ENCODE data around the gene STARD3. TPM values are rescaled to one million over a fixed set of nuclear protein-coding genes. Genes with fewer than 3 reads are reported as not detected.
A peak's percentile ranks its signal among the peaks of the same experiment; 100 is the strongest.

The STARD3 gene
- total and polyA plus RNA-seq, 9 of the 15 experiments (the other 6 are each of a cell fraction or from before 2014, with no cell fraction given), result 0.63 to 87.0 (median 46.0) TPM

GRCh38 chr17:39636927-39637736 is at the start of gene STARD3 (continued):
- TF ChIP-seq PHF8 (IDR thresholded peaks at IDR 0.05; ENCODE audit: borderline replicate concordance, low read length), result peak; percentile 86; the same call in 1 of the 2 replicates
- peak; percentile 44; the same call in 1 of the 2 replicates for TF ChIP-seq ESRRA (IDR thresholded peaks at IDR 0.05; ENCODE audit: borderline replicate concordance, low read depth)
- TF ChIP-seq TCF7 (IDR thresholded peaks at IDR 0.05; ENCODE audit: borderline replicate concordance), result peak; percentile 76; the same call in 1 of the 2 replicates
- TF ChIP-seq SNIP1 (IDR thresholded peaks at IDR 0.05; ENCODE audit: low read depth), result no peak
- no peak for TF ChIP-seq ZNF778 (CRISPR knock-in tag; IDR thresholded peaks at IDR 0.05)
- no peak for TF ChIP-seq CEBPB (tag; IDR thresholded peaks at IDR 0.05)
- TF ChIP-seq SMARCE1 (IDR thresholded peaks at IDR 0.05), result no peak
- no peak for TF ChIP-seq ZNF197 (CRISPR knock-in tag; IDR thresholded peaks at IDR 0.05; ENCODE audit: low read depth)
- TF ChIP-seq NKRF (IDR thresholded peaks at IDR 0.05; ENCODE audit: borderline replicate concordance), result peak; percentile 26; the same call in 1 of the 2 replicates
- TF ChIP-seq HDAC3 (IDR thresholded peaks at IDR 0.05; ENCODE audit: borderline replicate concordance, partially characterized antibody), result no peak
- TF ChIP-seq ZNF3 (CRISPR knock-in tag; IDR thresholded peaks at IDR 0.05), result no peak
- no peak for TF ChIP-seq USF2 (CRISPR knock-in tag; IDR thresholded peaks at IDR 0.05)
- 0 out of 2 replicates have a peak, but pooled peaks have one; percentile 55 for TF ChIP-seq ZSCAN29 (IDR thresholded peaks at IDR 0.05)
- TF ChIP-seq POLR2H (tag; IDR thresholded peaks at IDR 0.05; ENCODE audit: low read depth), result no peak
- no peak for TF ChIP-seq HOXB6 (CRISPR knock-in tag; IDR thresholded peaks at IDR 0.05; ENCODE audit: borderline replicate concordance)
- 0 out of 2 replicates have a peak, but pooled peaks have one; percentile 53 for TF ChIP-seq XRCC5 (IDR thresholded peaks at IDR 0.05; ENCODE audit: low read depth, low read length)
- TF ChIP-seq MEF2D (tag; conservative IDR thresholded peaks at IDR 0.05; ENCODE audit: low read depth), result no peak
- TF ChIP-seq FOXJ3 (CRISPR knock-in tag; IDR thresholded peaks at IDR 0.05), result no peak
- no peak for TF ChIP-seq PTRF (tag; IDR thresholded peaks at IDR 0.05)
- no peak for TF ChIP-seq MED1 (CRISPR knock-in tag; IDR thresholded peaks at IDR 0.05; ENCODE audit: borderline replicate concordance)
- TF ChIP-seq IRF2 (CRISPR knock-in tag; IDR thresholded peaks at IDR 0.05), result no peak
- peak; percentile 61; the same call in 1 of the 2 replicates for TF ChIP-seq ARID4B (CRISPR knock-in tag; IDR thresholded peaks at IDR 0.05)
